ENCODE results near the gene CDX1.

Gene CDX1

GRCh38 chr5:150206098-150206778 is 39.7 kb downstream of the CDX1 start:
- FAIRE-seq (no peak), DNase-seq (ENCODE audit: insufficient read length, low spot score) (no peak)
- no peak for TF ChIP-seq POU2F2 (IDR thresholded peaks at IDR 0.05; ENCODE audit: low read depth, low read length)
- no peak for TF ChIP-seq POLR2AphosphoS5 (IDR thresholded peaks at IDR 0.05; ENCODE audit: low read depth, low read length)
- no peak for TF ChIP-seq TAF1 (IDR thresholded peaks at IDR 0.05; ENCODE audit: low read depth, low read length)
- TF ChIP-seq POLR2A (IDR thresholded peaks at IDR 0.05; ENCODE audit: low read depth, low read length), result no peak
- no peak for TF ChIP-seq SPI1 (IDR thresholded peaks at IDR 0.05; ENCODE audit: low read depth, low read length)
- no peak for TF ChIP-seq PAX5 (IDR thresholded peaks at IDR 0.05; ENCODE audit: insufficient read depth, low read length, severe bottlenecking)

- FAIRE-seq (no peak), DNase-seq (ENCODE audit: insufficient read length, low spot score) (no peak)
- TF ChIP-seq POLR2A (IDR thresholded peaks at IDR 0.05; ENCODE audit: low read depth, low read length) (no peak), SPI1 (IDR thresholded peaks at IDR 0.05; ENCODE audit: low read depth, low read length) (no peak), PAX5 (IDR thresholded peaks at IDR 0.05; ENCODE audit: insufficient read depth, low read length, severe bottlenecking) (no peak), POLR2AphosphoS5 (IDR thresholded peaks at IDR 0.05; ENCODE audit: low read depth, low read length) (no peak), POU2F2 (IDR thresholded peaks at IDR 0.05; ENCODE audit: low read depth, low read length) (no peak), TAF1 (IDR thresholded peaks at IDR 0.05; ENCODE audit: low read depth, low read length) (no peak)
These were observed 40.2 kb downstream of the CDX1 start for GRCh38 chr5:150206779-150207115.

- no peak for FAIRE-seq
- no peak for DNase-seq (ENCODE audit: insufficient read length, low spot score)
- no peak for TF ChIP-seq SPI1 (IDR thresholded peaks at IDR 0.05; ENCODE audit: low read depth, low read length)
- TF ChIP-seq POLR2A (IDR thresholded peaks at IDR 0.05; ENCODE audit: low read depth, low read length), result no peak
- TF ChIP-seq TAF1 (IDR thresholded peaks at IDR 0.05; ENCODE audit: low read depth, low read length), result no peak
- no peak for TF ChIP-seq POU2F2 (IDR thresholded peaks at IDR 0.05; ENCODE audit: low read depth, low read length)
- TF ChIP-seq POLR2AphosphoS5 (IDR thresholded peaks at IDR 0.05; ENCODE audit: low read depth, low read length), result no peak
These were observed 41.9 kb downstream of the CDX1 start for GRCh38 chr5:150208187-150209098.

- no peak for FAIRE-seq
- no peak for DNase-seq (ENCODE audit: insufficient read length, low spot score)
These were observed 42.6 kb downstream of the CDX1 start for GRCh38 chr5:150209099-150209635.

DNA sequence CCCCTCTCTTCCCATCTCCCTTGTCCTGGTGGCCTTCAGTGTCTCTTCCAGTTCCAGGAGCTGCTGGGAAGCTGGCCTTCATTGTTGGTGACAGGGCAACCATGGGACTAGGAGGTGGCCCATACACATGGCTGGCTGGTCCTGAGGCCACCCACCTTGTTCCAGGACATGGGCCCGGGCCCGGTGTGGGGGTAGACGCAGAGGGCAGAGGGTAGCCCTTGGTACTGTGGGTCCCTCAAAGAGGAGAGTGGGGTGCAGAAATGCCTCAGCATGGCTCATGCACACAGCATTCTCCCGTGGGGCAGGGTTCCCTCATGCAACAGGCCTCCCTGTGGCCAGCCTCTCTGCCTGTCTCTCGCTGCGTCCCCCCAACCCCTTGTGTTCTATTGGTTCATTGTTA is 44.1 kb downstream of the CDX1 start:
- TF ChIP-seq POLR2AphosphoS5 (IDR thresholded peaks at IDR 0.05; ENCODE audit: low read depth, low read length), result no peak
- TF ChIP-seq POLR2A (IDR thresholded peaks at IDR 0.05; ENCODE audit: low read depth, low read length), result no peak
- no peak for TF ChIP-seq TAF1 (IDR thresholded peaks at IDR 0.05; ENCODE audit: low read depth, low read length)
- no peak for TF ChIP-seq PAX5 (IDR thresholded peaks at IDR 0.05; ENCODE audit: insufficient read depth, low read length, severe bottlenecking)
- TF ChIP-seq POU2F2 (IDR thresholded peaks at IDR 0.05; ENCODE audit: low read depth, low read length), result no peak
- no peak for TF ChIP-seq SPI1 (IDR thresholded peaks at IDR 0.05; ENCODE audit: low read depth, low read length)
- DNase-seq (ENCODE audit: insufficient read length, low spot score) (no peak), FAIRE-seq (no peak)

More at GRCh38 chr5:150209099-150209635, 42.6 kb downstream of the CDX1 start:
- TF ChIP-seq POU2F2 (IDR thresholded peaks at IDR 0.05; ENCODE audit: low read depth, low read length) (no peak), POLR2AphosphoS5 (IDR thresholded peaks at IDR 0.05; ENCODE audit: low read depth, low read length) (no peak), TAF1 (IDR thresholded peaks at IDR 0.05; ENCODE audit: low read depth, low read length) (no peak)

DNA sequence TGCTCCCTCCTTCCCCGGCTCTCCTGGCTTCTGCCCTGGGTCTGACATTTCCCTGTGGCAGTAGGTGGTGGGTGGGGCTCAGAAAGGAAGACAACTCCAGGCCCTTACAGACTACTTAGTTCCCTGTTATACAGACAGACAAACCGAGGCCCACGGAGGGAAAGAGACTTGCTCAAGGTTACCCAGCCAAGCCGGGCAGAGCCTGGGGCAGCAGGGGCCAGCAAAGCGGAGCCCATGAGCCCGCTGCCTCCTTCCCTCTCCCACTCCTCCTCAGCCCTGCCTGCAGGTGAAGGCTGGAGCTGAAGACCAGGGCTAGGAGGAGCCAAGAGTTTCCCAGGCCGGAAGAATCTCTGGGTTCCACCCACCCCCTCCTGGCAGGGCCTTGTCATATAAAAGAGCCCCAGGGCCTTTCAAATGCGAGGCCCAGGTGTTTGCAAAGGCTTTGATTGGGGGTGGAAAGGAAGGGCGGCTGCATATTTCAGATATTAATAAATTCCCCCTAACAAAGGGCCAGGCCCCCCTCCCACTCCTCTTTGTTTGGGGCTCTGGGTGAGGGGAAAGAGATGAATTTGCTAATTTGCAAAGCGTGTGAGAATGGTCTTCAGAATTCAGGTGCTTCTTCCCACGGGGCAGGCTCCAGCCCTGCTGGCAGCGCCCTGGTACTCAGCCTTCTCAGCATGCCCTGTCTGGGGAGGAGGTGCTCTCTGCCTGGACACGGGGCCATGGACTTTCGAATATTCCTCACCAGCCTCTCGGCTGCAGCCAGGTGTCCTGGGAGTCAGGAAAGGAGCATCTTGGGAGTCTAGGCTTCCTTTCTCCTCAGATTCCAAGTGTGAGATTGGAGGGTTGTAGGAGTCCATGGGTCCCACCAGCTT is 44.8 kb downstream of the CDX1 start:
- no peak for DNase-seq (ENCODE audit: insufficient read length, low spot score)
- TF ChIP-seq PAX5 (IDR thresholded peaks at IDR 0.05; ENCODE audit: insufficient read depth, low read length, severe bottlenecking), result no peak
- no peak for TF ChIP-seq TAF1 (IDR thresholded peaks at IDR 0.05; ENCODE audit: low read depth, low read length)
- no peak for FAIRE-seq

DNA sequence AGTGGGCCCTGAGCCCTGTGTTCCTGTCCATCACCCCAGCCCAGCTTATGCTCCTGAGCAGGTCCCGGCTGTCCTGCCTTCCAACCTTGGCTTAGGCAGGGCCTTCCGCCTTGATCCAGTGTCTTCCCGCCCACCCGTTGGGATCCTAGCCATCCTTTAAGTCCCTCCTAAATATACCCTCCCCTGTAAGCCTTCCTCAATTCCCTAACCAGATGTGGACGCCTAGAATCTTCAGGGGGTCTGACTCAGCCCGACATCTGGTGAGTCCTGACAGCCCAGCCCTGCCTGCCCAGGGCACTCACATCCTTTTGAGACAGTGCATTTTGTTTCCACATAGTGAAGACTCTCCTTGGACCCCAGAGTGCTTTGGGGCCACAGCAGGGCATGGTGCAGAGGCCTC is 47.0 kb downstream of the CDX1 start:
- no peak for DNase-seq (ENCODE audit: insufficient read length, low spot score)
- TF ChIP-seq TAF1 (IDR thresholded peaks at IDR 0.05; ENCODE audit: low read depth, low read length) (no peak), PAX5 (IDR thresholded peaks at IDR 0.05; ENCODE audit: insufficient read depth, low read length, severe bottlenecking) (no peak), POU2F2 (IDR thresholded peaks at IDR 0.05; ENCODE audit: low read depth, low read length) (no peak), SPI1 (IDR thresholded peaks at IDR 0.05; ENCODE audit: low read depth, low read length) (no peak), POLR2AphosphoS5 (IDR thresholded peaks at IDR 0.05; ENCODE audit: low read depth, low read length) (no peak), POLR2A (IDR thresholded peaks at IDR 0.05; ENCODE audit: low read depth, low read length) (no peak)
- no peak for FAIRE-seq

DNA sequence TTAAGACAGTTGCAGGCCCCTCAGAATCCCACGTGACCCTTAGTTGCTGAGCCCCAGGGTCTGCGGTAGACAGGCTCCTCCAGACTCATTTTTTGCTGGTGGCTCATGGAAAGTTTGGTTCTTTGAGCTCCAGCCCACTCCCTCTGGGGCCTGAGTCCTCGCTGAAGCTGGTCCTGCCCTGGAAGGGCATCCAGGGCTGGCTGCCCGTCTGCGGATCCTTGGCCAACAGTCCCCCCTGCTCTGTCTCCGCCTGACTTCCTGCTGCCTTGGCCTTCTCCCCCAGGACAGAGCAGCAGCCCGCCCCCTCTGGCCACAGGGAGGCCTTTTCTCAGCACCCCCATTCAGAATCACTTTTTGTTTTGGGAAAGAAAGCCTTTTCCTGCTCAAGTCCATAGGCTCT is 47.7 kb downstream of the CDX1 start:
- no peak for FAIRE-seq
- TF ChIP-seq PAX5 (IDR thresholded peaks at IDR 0.05; ENCODE audit: insufficient read depth, low read length, severe bottlenecking), result no peak
- TF ChIP-seq POU2F2 (IDR thresholded peaks at IDR 0.05; ENCODE audit: low read depth, low read length), result no peak
- no peak for TF ChIP-seq TAF1 (IDR thresholded peaks at IDR 0.05; ENCODE audit: low read depth, low read length)
- TF ChIP-seq POLR2AphosphoS5 (IDR thresholded peaks at IDR 0.05; ENCODE audit: low read depth, low read length), result no peak
- TF ChIP-seq POLR2A (IDR thresholded peaks at IDR 0.05; ENCODE audit: low read depth, low read length), result no peak
- no peak for TF ChIP-seq SPI1 (IDR thresholded peaks at IDR 0.05; ENCODE audit: low read depth, low read length)

More for the DNA sequence above, 47.7 kb downstream of the CDX1 start:
- no peak for DNase-seq (ENCODE audit: insufficient read length, low spot score)

Data from GM12891 (cell line).